Fibroblast of the conjunctiva (primary cell): Measurements from ENCODE around the gene STRBP.
"Not testable (repeated sequence)": the region's sequence is repeated elsewhere in the genome, so short reads cannot be mapped to it uniquely, and the experiment has no call there.

Source experiments
- DNase-seq: peaks from one replicate; pipeline ENCODE4 v3.0.0-alpha.2; 2010; ENCODE audit warnings: low read depth

The STRBP gene

GRCh38 chr9:123268465-123269259, at the start of gene STRBP:
Gene STRBP, minus strand, starts transcription at chr9:123268586. Its CDS starts 84,452 bp downstream, at chr9:123184134.
- peak; percentile 37 for DNase-seq

GRCh38 chr9:123316053-123316718, 47.8 kb upstream of the STRBP start:
- no peak for DNase-seq

DNA sequence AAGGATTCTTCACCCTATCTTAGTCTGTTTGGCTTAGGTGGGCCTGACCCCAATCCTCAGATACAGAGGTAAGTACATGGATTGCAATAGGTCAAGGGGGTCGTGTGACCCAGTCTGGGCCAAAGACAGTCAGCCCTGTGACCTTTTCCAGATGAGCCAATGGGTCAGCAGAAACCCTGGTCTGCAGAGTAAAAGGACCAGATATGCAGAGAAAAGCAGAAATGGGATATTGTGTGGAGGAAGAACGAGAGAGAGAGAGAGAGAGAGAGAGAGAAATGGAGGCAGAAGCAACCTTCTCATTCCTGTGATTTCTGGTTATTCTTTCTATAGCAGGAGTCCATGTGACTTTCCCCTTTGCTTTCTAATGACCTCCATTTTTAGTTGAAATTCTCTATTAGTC, 47.2 kb upstream of the STRBP start:
- DNase-seq = no peak

DNA sequence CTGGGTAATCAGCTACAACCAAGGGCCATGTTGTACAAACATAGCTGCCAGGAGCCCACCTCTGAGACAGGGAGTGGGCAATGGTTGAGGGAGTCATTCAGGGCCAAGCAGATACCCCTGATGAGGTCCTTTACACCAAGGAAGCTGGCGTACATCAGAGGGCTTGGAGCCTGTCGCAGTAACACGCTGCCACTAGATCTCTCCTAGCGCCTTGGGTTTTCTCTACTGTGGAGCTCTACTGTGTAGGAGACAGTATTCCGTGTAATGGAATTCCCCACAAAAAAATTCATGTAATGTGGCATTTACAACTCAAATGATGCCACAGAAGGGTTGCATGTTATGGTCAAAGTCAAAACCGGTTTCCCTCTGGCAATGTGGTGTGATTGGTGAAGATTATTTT, 46.2 kb upstream of the STRBP start:
- no peak for DNase-seq

- DNase-seq = no peak
These were observed 44.0 kb upstream of the STRBP start for GRCh38 chr9:123312306-123312877.

DNA sequence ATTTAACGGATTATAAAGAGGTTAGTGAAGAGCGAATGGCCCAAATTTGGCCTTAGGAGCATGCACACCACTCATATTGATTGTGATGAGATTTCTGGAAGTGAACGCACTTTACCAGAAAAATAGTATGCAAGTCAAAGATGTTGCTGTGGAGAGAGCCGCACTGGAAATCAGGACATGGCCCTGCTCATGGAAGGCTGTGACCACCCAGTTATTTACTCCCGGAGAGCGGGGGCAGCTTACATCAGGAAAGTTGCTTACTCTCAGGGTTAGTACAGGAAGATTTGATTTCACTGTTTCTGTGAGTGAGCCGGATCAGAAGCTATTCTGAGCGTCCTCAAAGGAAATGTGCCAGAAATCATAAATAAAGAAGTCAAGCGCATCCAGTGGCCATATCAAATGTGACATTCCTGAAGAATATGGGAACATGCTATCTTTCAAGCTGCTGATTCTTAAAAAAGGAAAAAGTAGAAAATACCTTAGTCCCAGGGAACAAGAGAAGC, 42.9 kb upstream of the STRBP start:
- no peak for DNase-seq

GRCh38 chr9:123310551-123311249, 42.3 kb upstream of the STRBP start:
- no peak for DNase-seq

- no peak for DNase-seq
These were observed 41.2 kb upstream of the STRBP start for GRCh38 chr9:123309611-123310010.

- DNase-seq = no peak
These were observed 37.5 kb upstream of the STRBP start for GRCh38 chr9:123305879-123306278.

GRCh38 chr9:123304340-123304691, 35.9 kb upstream of the STRBP start:
- no peak for DNase-seq

- DNase-seq = no peak
These were observed 34.2 kb upstream of the STRBP start for GRCh38 chr9:123302348-123303214.

- not testable (repeated sequence) for DNase-seq
These were observed 33.5 kb upstream of the STRBP start for GRCh38 chr9:123301936-123302335.

DNA sequence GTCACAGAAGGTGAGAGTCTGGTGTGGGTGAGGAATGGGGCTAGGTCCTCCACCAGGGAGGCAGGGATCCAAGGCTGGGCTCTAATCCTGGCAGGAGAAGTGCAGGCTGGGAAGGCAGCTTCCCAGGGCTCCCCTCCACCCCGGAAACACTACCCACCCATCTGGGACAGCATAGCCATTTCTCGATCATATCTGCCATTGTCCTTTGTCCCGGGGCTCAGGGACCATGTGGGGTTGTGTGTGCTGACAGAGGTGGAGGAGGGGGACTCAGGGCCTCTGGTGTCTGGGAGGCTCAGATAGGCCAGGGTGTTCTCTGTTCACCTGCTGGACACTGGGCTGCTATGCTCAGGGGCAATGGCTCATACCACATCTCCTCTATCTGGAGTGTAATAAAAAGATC, 32.2 kb upstream of the STRBP start:
- no peak for DNase-seq

DNA sequence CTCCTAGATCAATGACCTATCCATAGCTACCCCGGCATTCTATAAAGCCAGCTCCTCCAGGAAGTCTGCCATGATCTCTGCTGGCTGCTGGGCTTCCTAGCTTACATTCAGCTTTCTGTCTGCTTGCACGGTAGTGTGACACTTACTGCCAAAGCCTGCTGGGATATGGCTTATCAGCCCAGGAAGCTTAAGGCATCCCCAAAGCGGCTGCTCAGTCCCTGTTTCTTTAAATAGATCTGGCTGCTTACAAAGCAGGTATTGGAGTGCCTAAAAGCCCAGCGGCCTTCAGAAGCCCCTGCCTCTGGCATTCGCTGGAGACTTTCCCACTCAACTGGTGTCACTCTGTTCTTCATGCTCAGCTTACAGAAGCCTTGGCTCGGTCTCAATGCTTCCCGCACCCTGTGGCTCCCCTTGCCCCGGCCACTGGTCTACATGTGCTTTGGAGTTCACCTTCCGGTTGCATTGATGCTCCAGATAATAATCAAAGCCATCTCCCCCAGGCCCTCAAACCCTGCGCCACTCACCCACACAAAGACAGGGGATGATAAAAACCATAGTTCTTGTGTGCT, 31.3 kb upstream of the STRBP start:
- DNase-seq = no peak

- no peak for DNase-seq
These were observed 27.8 kb upstream of the STRBP start for GRCh38 chr9:123296174-123296573.

DNA sequence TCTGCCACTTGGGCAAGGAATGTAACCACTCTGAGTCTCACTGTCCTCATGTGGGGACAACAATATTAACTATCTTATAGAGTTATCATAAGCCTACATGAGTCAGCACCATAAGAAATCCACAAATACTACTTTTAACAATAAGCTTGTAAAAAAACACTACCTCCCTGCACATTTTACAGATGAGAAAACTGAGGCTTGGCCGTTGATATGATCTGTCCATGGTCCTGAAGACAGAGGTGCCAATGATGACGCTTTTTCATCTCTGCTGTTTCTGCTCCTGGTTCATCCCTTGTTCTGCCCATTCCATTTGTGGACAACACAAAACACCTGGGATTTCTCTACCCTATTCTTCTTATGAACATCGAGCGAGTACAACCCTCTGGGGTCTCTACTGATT, 23.4 kb upstream of the STRBP start:
- no peak for DNase-seq

- no peak for DNase-seq
These were observed 22.4 kb upstream of the STRBP start for GRCh38 chr9:123290764-123291163.

DNA sequence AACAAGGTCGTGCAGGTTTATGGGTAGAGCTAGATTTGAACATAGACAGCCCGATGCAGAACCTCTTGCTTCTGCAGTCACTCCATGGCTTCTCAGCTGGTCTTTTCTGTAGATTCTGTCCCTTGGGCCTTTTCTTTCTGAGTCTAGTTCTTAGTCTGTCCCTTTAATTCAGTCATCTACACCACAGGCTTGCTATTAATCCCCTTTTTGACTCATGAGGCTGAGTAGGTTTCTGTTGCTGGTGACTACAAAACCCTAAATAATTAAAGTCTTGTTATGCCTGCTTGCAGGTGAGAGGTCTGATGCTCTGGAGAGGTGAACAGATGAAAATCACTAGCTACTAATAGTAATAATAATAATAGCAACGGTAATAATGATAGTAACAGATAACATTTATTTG, 19.3 kb upstream of the STRBP start:
- no peak for DNase-seq

DNA sequence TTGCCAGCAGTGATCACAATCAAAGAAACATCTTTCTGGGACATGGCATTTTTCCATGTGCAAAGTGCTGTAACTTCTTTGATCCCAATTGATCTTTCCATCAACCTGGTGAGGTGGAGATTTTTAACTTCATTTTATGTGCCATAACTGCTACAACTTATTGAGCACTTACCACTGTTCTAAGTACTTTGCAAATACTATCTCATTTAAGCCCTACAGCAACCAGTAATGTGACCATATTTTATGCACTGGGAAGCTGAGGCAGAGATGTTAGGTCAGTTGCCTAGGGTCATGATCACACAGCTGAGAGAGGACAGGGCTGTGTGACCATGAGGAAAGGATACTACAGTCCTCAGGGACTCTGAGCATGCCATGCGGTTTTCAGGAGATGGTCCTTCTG, 17.9 kb upstream of the STRBP start:
- DNase-seq = no peak

- DNase-seq = no peak
These were observed 16.3 kb upstream of the STRBP start for GRCh38 chr9:123284656-123285055.

GRCh38 chr9:123283455-123283854, 15.1 kb upstream of the STRBP start:
- no peak for DNase-seq
